NCI-H187 treated with DMSO at 0.1 percent for 48 hours (cell line): ENCODE results near the gene IL1RAPL1.
A peak's percentile ranks its signal among the peaks of the same experiment; 100 is the strongest.

Experiments
- DNase-seq: peaks from one replicate; lab custom pipeline; 2025; lab: John Stamatoyannopoulos, UW

IL1RAPL1 gene

GRCh38 chrX:28979877-28980276 is 392.6 kb downstream of the IL1RAPL1 start:
- DNase-seq, result no peak

- DNase-seq, result no peak
Measured at GRCh38 chrX:28981952-28982351, 394.7 kb downstream of the IL1RAPL1 start.

GRCh38 chrX:28988246-28988645 is 401.0 kb downstream of the IL1RAPL1 start:
- DNase-seq, result no peak

GRCh38 chrX:28997706-28998463 is 410.6 kb downstream of the IL1RAPL1 start:
- no peak for DNase-seq

- DNase-seq, result no peak
Measured at GRCh38 chrX:28998609-28999135, 411.4 kb downstream of the IL1RAPL1 start.

GRCh38 chrX:29012867-29013266 is 425.6 kb downstream of the IL1RAPL1 start:
- no peak for DNase-seq

GRCh38 chrX:29023207-29023606 is 436.0 kb downstream of the IL1RAPL1 start:
- no peak for DNase-seq

GRCh38 chrX:29024871-29025270 is 437.6 kb downstream of the IL1RAPL1 start:
- no peak for DNase-seq

- no peak for DNase-seq
Measured at GRCh38 chrX:29039501-29039900, 452.3 kb downstream of the IL1RAPL1 start.

- DNase-seq, result peak; percentile 3
Measured at GRCh38 chrX:29040160-29040559, 452.9 kb downstream of the IL1RAPL1 start.

- DNase-seq, result no peak
Measured at GRCh38 chrX:29042341-29042740, 455.1 kb downstream of the IL1RAPL1 start.

GRCh38 chrX:29043746-29044145 is 456.5 kb downstream of the IL1RAPL1 start:
- DNase-seq, result no peak

GRCh38 chrX:29044423-29045184 is 457.4 kb downstream of the IL1RAPL1 start:
- DNase-seq, result no peak

GRCh38 chrX:29065477-29065876 is 478.2 kb downstream of the IL1RAPL1 start:
- DNase-seq, result no peak

GRCh38 chrX:29066516-29066915 is 479.3 kb downstream of the IL1RAPL1 start:
- no peak for DNase-seq

- no peak for DNase-seq
Measured at GRCh38 chrX:29067351-29067750, 480.1 kb downstream of the IL1RAPL1 start.

GRCh38 chrX:29071525-29072320 is 484.5 kb downstream of the IL1RAPL1 start:
- no peak for DNase-seq

- no peak for DNase-seq
Measured at GRCh38 chrX:29082558-29082957, 495.3 kb downstream of the IL1RAPL1 start.

- DNase-seq, result no peak
Measured at GRCh38 chrX:29083823-29084222, 496.6 kb downstream of the IL1RAPL1 start.

GRCh38 chrX:29090811-29091210 is 503.6 kb downstream of the IL1RAPL1 start:
- no peak for DNase-seq

GRCh38 chrX:29107231-29107630 is 520.0 kb downstream of the IL1RAPL1 start:
- no peak for DNase-seq

GRCh38 chrX:29110041-29110440 is 522.8 kb downstream of the IL1RAPL1 start:
- DNase-seq, result no peak
